Activated effector memory CD4-positive, alpha-beta T cell treated with Interleukin-2 at 50 U/mL for 16 hours (primary cell): ENCODE data around the gene RASSF8.

Source experiments
- DNase-seq: peaks from one replicate; pipeline ENCODE4 v3.0.0-alpha.2; 2020

Gene RASSF8

GRCh38 chr12:25958428-25959070 is at the start of gene RASSF8:
RASSF8 (plus strand) TSS chr12:25958682; CDS start chr12:26055344, 96,662 bp downstream.
- no peak for DNase-seq

- DNase-seq, result no peak
Measured at GRCh38 chr12:25914551-25914950, 43.9 kb upstream of the RASSF8 start.

GRCh38 chr12:25924491-25925001 is 33.9 kb upstream of the RASSF8 start:
- no peak for DNase-seq

GRCh38 chr12:25925064-25925463 is 33.4 kb upstream of the RASSF8 start:
- DNase-seq, result no peak

GRCh38 chr12:25926536-25926935 is 31.9 kb upstream of the RASSF8 start:
- no peak for DNase-seq

GRCh38 chr12:25929142-25929541 is 29.3 kb upstream of the RASSF8 start:
- DNase-seq, result no peak

GRCh38 chr12:25932971-25933370 is 25.5 kb upstream of the RASSF8 start:
- no peak for DNase-seq

GRCh38 chr12:25934456-25934855 is 24.0 kb upstream of the RASSF8 start:
- DNase-seq, result no peak

GRCh38 chr12:25935355-25936144 is 22.9 kb upstream of the RASSF8 start:
- DNase-seq, result no peak

- no peak for DNase-seq
Measured at GRCh38 chr12:25937096-25937495, 21.4 kb upstream of the RASSF8 start.

- DNase-seq, result no peak
Measured at GRCh38 chr12:25938581-25938980, 19.9 kb upstream of the RASSF8 start.

GRCh38 chr12:25939606-25940005 is 18.9 kb upstream of the RASSF8 start:
- DNase-seq, result no peak

- no peak for DNase-seq
Measured at GRCh38 chr12:25940886-25941285, 17.6 kb upstream of the RASSF8 start.

- DNase-seq, result no peak
Measured at GRCh38 chr12:25942709-25943108, 15.8 kb upstream of the RASSF8 start.

- no peak for DNase-seq
Measured at GRCh38 chr12:25943940-25944339, 14.5 kb upstream of the RASSF8 start.

GRCh38 chr12:25949343-25949742 is 9.1 kb upstream of the RASSF8 start:
- DNase-seq, result no peak

- no peak for DNase-seq
Measured at GRCh38 chr12:25950329-25951115, 8.0 kb upstream of the RASSF8 start.

- no peak for DNase-seq
Measured at GRCh38 chr12:25957793-25958427, 572 bp upstream of the RASSF8 start.

- DNase-seq, result no peak
Measured at GRCh38 chr12:25959071-25959961, 834 bp downstream of the RASSF8 start.

- no peak for DNase-seq
Measured at GRCh38 chr12:25960143-25960542, 1.7 kb downstream of the RASSF8 start.

GRCh38 chr12:25960961-25961360 is 2.5 kb downstream of the RASSF8 start:
- no peak for DNase-seq
